NCI-H2196 treated with DMSO at 0.1 percent for 48 hours (cell line): ENCODE data around the gene PDZD4.

ENCODE experiments used
- DNase-seq: peaks from one replicate; lab custom pipeline; 2025; ENCODE audit not compliant: unreplicated experiment; lab: John Stamatoyannopoulos, UW

PDZD4 gene

GRCh38 chrX:153763298-153763932, 66.9 kb downstream of the PDZD4 start:
- DNase-seq = no peak

- DNase-seq = no peak
Observed at GRCh38 chrX:153762626-153763173, 67.6 kb downstream of the PDZD4 start.

GRCh38 chrX:153761863-153762262, 68.5 kb downstream of the PDZD4 start:
- no peak for DNase-seq

GRCh38 chrX:153755136-153755535, 75.2 kb downstream of the PDZD4 start:
- no peak for DNase-seq
